GM20000 (cell line): ENCODE data around the gene CRACDL.

Experiments
- DNase-seq: peaks from one replicate; pipeline ENCODE4 v3.0.0; 2012; ENCODE audit warnings: low spot score
- TF ChIP-seq, protein P1 (sequence below): IDR thresholded peaks from 2 replicates; pipeline ENCODE4 v1.5.1; 2012; ENCODE audit warnings: mild to moderate bottlenecking, control low read depth; ENCODE audit errors: extremely low read depth, missing control alignments

Gene CRACDL

GRCh38 chr2:98898423-98898841 lies 37.6 kb downstream of the CRACDL start:
- TF ChIP-seq, protein P1, sequence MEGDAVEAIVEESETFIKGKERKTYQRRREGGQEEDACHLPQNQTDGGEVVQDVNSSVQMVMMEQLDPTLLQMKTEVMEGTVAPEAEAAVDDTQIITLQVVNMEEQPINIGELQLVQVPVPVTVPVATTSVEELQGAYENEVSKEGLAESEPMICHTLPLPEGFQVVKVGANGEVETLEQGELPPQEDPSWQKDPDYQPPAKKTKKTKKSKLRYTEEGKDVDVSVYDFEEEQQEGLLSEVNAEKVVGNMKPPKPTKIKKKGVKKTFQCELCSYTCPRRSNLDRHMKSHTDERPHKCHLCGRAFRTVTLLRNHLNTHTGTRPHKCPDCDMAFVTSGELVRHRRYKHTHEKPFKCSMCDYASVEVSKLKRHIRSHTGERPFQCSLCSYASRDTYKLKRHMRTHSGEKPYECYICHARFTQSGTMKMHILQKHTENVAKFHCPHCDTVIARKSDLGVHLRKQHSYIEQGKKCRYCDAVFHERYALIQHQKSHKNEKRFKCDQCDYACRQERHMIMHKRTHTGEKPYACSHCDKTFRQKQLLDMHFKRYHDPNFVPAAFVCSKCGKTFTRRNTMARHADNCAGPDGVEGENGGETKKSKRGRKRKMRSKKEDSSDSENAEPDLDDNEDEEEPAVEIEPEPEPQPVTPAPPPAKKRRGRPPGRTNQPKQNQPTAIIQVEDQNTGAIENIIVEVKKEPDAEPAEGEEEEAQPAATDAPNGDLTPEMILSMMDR, result no peak

DNA sequence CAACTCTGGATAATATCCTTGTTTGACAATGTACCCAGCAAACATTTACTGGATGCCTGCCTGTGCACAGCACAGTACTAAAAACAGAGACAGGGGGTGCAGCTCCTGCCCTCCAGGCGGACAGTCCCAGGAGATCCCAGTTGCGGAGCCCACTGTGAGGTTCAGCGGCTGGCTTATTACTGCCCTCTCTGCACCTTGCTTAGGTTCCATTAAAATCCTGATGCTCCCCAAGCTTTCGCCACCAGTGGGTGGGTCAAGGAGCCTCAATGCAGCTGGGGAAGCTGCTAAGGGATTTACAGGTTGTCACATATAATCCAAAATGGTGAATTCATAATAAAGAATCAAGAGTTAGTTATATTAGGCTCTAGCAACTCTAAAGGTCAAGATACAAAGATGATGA lies 38.3 kb downstream of the CRACDL start:
- no peak for DNase-seq

More at GRCh38 chr2:98898423-98898841, 37.6 kb downstream of the CRACDL start:
- DNase-seq, result no peak

DNA sequence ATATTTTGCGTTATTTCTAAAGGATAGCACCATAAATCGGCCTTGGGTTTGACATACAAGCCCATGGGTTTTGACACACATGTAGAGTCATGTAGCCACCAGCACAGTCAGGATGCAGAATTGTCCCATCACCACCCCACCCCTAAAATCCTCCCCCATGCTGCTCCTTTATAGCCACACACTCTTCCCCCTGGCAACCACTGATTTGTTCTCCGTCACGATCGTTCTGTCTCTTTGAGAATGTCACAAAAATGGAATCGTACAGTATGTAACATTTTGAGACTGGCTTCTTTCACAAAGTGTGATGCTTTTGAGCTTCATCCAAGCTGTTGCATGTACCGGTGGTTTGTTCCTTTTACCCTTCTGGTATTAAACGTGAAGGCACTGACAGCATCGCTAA lies 39.1 kb downstream of the CRACDL start:
- TF ChIP-seq, protein P1, result no peak
- no peak for DNase-seq

More for the DNA sequence above, 38.3 kb downstream of the CRACDL start:
- TF ChIP-seq, protein P1, result no peak

GRCh38 chr2:98896416-98896815 lies 39.6 kb downstream of the CRACDL start:
- no peak for DNase-seq
- TF ChIP-seq, protein P1, result no peak

DNA sequence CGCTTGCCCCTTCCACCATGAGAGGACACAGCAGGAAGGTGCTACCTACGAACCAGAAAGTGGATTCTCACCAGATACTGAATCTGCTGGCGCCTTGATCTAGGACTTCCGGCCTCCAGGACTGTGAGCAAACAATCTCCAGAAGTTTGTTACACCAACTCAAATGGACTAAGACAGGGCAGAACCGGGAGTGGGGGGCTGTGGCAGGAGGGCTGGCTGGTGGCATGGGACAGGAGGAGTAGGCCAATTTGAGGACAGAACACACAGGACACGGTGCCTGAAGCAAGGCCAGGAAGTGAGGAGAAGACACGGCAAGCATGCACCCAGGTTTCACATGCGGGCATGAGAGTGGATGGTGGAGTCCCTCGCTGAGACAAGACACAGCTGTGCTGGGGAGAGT lies 40.1 kb downstream of the CRACDL start:
- TF ChIP-seq, protein P1, result no peak
- no peak for DNase-seq

DNA sequence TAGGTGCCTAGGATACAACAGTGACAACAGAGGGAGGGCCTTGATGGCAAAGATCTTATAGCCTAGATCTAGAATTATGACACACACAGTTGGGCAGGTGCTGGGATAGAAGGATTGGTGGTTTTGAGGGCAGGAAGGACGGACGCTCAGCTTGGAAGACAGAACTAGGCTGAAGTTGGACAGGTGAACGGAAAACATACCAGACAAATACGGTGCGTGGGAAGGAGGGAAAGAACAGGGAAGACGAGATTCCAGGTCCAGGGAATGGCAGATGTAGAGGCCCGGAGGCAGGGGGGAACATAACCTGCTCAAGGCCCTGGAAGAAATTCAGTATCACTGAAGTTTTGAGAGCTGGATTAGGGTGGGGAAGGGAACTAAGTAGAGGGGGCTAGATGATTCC lies 40.8 kb downstream of the CRACDL start:
- TF ChIP-seq, protein P1, result no peak
- DNase-seq, result no peak

DNA sequence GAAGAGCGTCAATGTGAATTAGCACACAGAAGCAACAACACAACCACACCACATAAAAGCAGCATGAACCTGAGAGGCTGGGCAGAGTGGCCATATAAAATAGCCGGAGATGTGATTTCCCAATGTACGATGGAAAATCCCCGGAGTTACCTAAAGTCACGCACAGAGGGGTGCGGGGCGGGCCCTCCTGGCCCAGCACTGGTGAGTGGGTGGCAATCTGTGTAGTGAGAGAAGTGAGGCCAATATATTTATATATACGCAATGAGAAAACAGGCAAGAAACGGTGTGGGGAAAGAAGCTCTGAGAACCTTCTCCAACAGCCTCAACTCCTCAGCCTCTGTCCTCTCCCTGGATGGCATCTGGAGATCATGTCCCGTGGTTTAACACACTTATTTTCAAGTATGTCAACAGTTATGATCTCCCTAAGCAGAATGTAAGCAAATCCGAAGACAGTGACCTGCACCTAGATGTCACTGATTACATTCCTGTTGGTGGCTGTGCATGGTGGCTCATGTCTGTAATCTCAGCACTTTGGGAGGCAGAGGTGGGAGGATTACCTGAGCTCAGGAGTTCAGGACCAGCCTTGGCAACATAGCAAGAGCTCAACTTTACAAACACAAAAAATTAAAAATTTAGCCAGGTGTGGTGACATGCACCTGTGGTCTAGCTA lies 41.6 kb downstream of the CRACDL start:
- TF ChIP-seq, protein P1, result no peak
- no peak for DNase-seq
